Measurements from ENCODE around the gene RAB7B.

DNA sequence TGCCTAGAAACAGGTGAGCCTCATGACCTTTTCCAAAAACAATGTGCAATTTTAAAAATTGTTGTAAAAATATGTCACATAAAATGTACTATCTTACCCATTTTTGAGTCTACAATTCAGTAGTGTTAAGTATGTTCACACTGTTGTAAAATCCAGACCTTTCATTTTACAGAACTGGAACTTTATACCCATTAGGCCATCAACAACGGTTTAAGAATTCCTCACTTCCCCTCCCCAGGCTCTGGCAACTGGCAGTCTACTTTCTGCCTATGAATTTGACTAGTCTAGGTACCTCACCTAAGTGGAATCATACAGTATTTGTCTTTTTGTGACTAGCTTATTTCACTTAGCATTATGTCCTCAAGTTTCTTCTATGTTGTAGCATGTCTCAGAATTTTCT is 11.9 kb upstream of the RAB7B start:
- TF ChIP-seq FOXP2 (optimal IDR thresholded peaks at IDR 0.05; ENCODE audit: borderline replicate concordance, extremely low read depth, extremely low read length, insufficient read depth) (no peak), POLR2AphosphoS5 (IDR thresholded peaks at IDR 0.05; ENCODE audit: low read depth, low read length) (no peak), TAF1 (IDR thresholded peaks at IDR 0.05; ENCODE audit: borderline replicate concordance, insufficient read depth, low read length) (no peak), SIN3A (IDR thresholded peaks at IDR 0.05; ENCODE audit: borderline replicate concordance, insufficient read depth, low read length) (no peak)
- TF ChIP-seq, protein P1, sequence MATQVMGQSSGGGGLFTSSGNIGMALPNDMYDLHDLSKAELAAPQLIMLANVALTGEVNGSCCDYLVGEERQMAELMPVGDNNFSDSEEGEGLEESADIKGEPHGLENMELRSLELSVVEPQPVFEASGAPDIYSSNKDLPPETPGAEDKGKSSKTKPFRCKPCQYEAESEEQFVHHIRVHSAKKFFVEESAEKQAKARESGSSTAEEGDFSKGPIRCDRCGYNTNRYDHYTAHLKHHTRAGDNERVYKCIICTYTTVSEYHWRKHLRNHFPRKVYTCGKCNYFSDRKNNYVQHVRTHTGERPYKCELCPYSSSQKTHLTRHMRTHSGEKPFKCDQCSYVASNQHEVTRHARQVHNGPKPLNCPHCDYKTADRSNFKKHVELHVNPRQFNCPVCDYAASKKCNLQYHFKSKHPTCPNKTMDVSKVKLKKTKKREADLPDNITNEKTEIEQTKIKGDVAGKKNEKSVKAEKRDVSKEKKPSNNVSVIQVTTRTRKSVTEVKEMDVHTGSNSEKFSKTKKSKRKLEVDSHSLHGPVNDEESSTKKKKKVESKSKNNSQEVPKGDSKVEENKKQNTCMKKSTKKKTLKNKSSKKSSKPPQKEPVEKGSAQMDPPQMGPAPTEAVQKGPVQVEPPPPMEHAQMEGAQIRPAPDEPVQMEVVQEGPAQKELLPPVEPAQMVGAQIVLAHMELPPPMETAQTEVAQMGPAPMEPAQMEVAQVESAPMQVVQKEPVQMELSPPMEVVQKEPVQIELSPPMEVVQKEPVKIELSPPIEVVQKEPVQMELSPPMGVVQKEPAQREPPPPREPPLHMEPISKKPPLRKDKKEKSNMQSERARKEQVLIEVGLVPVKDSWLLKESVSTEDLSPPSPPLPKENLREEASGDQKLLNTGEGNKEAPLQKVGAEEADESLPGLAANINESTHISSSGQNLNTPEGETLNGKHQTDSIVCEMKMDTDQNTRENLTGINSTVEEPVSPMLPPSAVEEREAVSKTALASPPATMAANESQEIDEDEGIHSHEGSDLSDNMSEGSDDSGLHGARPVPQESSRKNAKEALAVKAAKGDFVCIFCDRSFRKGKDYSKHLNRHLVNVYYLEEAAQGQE (IDR thresholded peaks at IDR 0.05; ENCODE audit: insufficient read depth in 1 of 2, low read depth in 2 of 2, low read length in 2 of 2), result no peak
